ENCODE data around the gene RNFT2. TPM values are rescaled to one million over a fixed set of nuclear protein-coding genes. Genes with fewer than 3 reads are reported as not detected.

RNFT2 gene
- total RNA-seq, 1 experiment from 2014 or later: 34.9 TPM

GRCh38 chr12:116694653-116695463 is 43.3 kb upstream of the RNFT2 start:
- Histone ChIP-seq H3K27ac (ENCODE audit: low read depth, low read length) (no peak overlapping the region), H3K9me3 (ENCODE audit: control insufficient read depth in 1 of 2, insufficient read depth in 1 of 2, low read depth in 1 of 2, low read length in 2 of 2) (no peaks in the 10 kb centered on the region), H3K4me3 (replicated peaks in 1 of 2; ENCODE audit: low read depth in 1 of 2, low read length in 2 of 2) (no peak overlapping the region), H3K9me2 (ENCODE audit: insufficient read depth) (no peaks in the 10 kb centered on the region), H4K20me1 (ENCODE audit: insufficient read depth) (no peaks in the 10 kb centered on the region), H3K79me2 (ENCODE audit: insufficient read depth, low read length) (no peaks in the 10 kb centered on the region), H3K27me3 (ENCODE audit: insufficient read depth, low read length) (no peaks in the 10 kb centered on the region), H3K9ac (ENCODE audit: low read length) (no peak overlapping the region), H3K36me3 (ENCODE audit: control insufficient read depth in 1 of 2, insufficient read depth in 2 of 2, low read length in 2 of 2) (no peaks in the 10 kb centered on the region), H2AFZ (ENCODE audit: low read depth, low read length, poor library complexity, severe bottlenecking) (no peak overlapping the region), H3K4me1 (ENCODE audit: control insufficient read depth in 1 of 2, insufficient read depth in 2 of 2, low read length in 2 of 2) (no peaks in the 10 kb centered on the region), H3K4me2 (ENCODE audit: low read length) (no peak overlapping the region)
- TF ChIP-seq CBX3 (IDR thresholded peaks at IDR 0.05; ENCODE audit: low read depth): no peak
- TF ChIP-seq YY1 (IDR thresholded peaks at IDR 0.05; ENCODE audit: extremely low read depth, insufficient replicate concordance, low read depth, low read length): no peak
- TF ChIP-seq SIN3A (IDR thresholded peaks at IDR 0.05; ENCODE audit: low read depth): no peak
- TF ChIP-seq MAX (IDR thresholded peaks at IDR 0.05): no peak
- TF ChIP-seq, protein P1, sequence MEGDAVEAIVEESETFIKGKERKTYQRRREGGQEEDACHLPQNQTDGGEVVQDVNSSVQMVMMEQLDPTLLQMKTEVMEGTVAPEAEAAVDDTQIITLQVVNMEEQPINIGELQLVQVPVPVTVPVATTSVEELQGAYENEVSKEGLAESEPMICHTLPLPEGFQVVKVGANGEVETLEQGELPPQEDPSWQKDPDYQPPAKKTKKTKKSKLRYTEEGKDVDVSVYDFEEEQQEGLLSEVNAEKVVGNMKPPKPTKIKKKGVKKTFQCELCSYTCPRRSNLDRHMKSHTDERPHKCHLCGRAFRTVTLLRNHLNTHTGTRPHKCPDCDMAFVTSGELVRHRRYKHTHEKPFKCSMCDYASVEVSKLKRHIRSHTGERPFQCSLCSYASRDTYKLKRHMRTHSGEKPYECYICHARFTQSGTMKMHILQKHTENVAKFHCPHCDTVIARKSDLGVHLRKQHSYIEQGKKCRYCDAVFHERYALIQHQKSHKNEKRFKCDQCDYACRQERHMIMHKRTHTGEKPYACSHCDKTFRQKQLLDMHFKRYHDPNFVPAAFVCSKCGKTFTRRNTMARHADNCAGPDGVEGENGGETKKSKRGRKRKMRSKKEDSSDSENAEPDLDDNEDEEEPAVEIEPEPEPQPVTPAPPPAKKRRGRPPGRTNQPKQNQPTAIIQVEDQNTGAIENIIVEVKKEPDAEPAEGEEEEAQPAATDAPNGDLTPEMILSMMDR (IDR thresholded peaks at IDR 0.05 in 2 of 3, conservative IDR thresholded peaks at IDR 0.05 in 1 of 3; ENCODE audit: borderline replicate concordance in 1 of 3, insufficient read depth in 1 of 3, low read depth in 2 of 3, low read length in 2 of 3): no peak
- no peak for TF ChIP-seq POLR2AphosphoS5 (IDR thresholded peaks at IDR 0.05; ENCODE audit: low read depth, low read length)
- TF ChIP-seq POLR2A (IDR thresholded peaks at IDR 0.05; ENCODE audit: borderline replicate concordance, extremely low read depth, insufficient read depth, insufficient read length): no peak
- TF ChIP-seq, protein P2, sequence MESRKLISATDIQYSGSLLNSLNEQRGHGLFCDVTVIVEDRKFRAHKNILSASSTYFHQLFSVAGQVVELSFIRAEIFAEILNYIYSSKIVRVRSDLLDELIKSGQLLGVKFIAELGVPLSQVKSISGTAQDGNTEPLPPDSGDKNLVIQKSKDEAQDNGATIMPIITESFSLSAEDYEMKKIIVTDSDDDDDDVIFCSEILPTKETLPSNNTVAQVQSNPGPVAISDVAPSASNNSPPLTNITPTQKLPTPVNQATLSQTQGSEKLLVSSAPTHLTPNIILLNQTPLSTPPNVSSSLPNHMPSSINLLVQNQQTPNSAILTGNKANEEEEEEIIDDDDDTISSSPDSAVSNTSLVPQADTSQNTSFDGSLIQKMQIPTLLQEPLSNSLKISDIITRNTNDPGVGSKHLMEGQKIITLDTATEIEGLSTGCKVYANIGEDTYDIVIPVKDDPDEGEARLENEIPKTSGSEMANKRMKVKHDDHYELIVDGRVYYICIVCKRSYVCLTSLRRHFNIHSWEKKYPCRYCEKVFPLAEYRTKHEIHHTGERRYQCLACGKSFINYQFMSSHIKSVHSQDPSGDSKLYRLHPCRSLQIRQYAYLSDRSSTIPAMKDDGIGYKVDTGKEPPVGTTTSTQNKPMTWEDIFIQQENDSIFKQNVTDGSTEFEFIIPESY (IDR thresholded peaks at IDR 0.05; ENCODE audit: extremely low read depth, insufficient replicate concordance, low read length): no peak
- TF ChIP-seq JUND (IDR thresholded peaks at IDR 0.05): no peak
- TF ChIP-seq CEBPB (IDR thresholded peaks at IDR 0.05; ENCODE audit: low read depth): no peak
- no peak for TF ChIP-seq FOSL1 (IDR thresholded peaks at IDR 0.05; ENCODE audit: low read depth)
- no peak for TF ChIP-seq EZH2phosphoT487 (IDR thresholded peaks at IDR 0.05; ENCODE audit: borderline replicate concordance)
- RAD21 ChIA-PET (ENCODE audit: low non-redundant PET in 1 of 2, low total read pairs in 2 of 2, uncharacterized antibody in 2 of 2, unreplicated experiment in 2 of 2): no interaction called here
- CTCF ChIA-PET: no interaction called here
- ATAC-seq: no peak
- intact Hi-C loops (cut with micrococcal nuclease): loop anchor here (5.0 to 10.0 kb wide), 3 partner anchors 420 to 628 kb away; partner anchors contain the start of gene MED13L
- no TSS peak for BruUV-seq (replicated peaks)
- POLR2A ChIA-PET: no interaction called here
- DNase-seq (ENCODE audit: low read depth, low spot score): no peak

Data from HCT116 (cell line).